ENCODE results near the gene FUBP1. TPM values are rescaled to one million over a fixed set of nuclear protein-coding genes. Genes with fewer than 3 reads are reported as not detected.

Gene FUBP1
- total RNA-seq, 1 experiment from 2014 or later: 271 TPM

GRCh38 chr1:77996734-77997133, 17.9 kb upstream of the FUBP1 start:
- Histone ChIP-seq H3K79me1 (ENCODE audit: insufficient read depth, low read depth, low read length, poor library complexity, severe bottlenecking) (peaks cover 6% of the 10 kb centered on the region), H3K4ac (ENCODE audit: low read depth, low read length) (no peak overlapping the region), H3K23ac (ENCODE audit: insufficient read length, low read depth, low read length) (no peak overlapping the region), H4K8ac (replicated peaks; ENCODE audit: insufficient read length, low read depth, low read length) (no peak overlapping the region), H3K14ac (ENCODE audit: insufficient read depth, low read length) (no peak overlapping the region), H2AK5ac (ENCODE audit: insufficient read length, low read length) (no peak overlapping the region), H3K79me2 (ENCODE audit: insufficient read depth, low read length) (no peaks in the 10 kb centered on the region), H3K23me2 (ENCODE audit: insufficient read length, low read depth, low read length, poor library complexity, severe bottlenecking) (no peaks in the 10 kb centered on the region), H2AFZ (ENCODE audit: low read length) (no peak overlapping the region), H3K4me2 (ENCODE audit: insufficient read depth, insufficient read length, low read length) (no peak overlapping the region), H2BK120ac (ENCODE audit: low read depth, low read length, poor library complexity, severe bottlenecking) (no peak overlapping the region), H4K20me1 (ENCODE audit: control insufficient read depth, insufficient read depth, insufficient read length) (no peaks in the 10 kb centered on the region), H2BK20ac (ENCODE audit: low read depth, low read length, poor library complexity, severe bottlenecking) (no peak overlapping the region), H2BK15ac (ENCODE audit: low read depth, low read length) (no peak overlapping the region), H2BK5ac (ENCODE audit: insufficient read length, low read length) (no peak overlapping the region), H3K9me3 (ENCODE audit: control insufficient read depth, low read depth, low read length) (no peaks in the 10 kb centered on the region), H4K91ac (ENCODE audit: insufficient read length, low read depth, low read length) (no peak overlapping the region), H3K18ac (ENCODE audit: insufficient read length, low read depth, low read length) (no peak overlapping the region), H2BK12ac (ENCODE audit: insufficient read length, low read depth, low read length) (no peak overlapping the region), H3K27me3 (ENCODE audit: insufficient read depth, low read length) (no peaks in the 10 kb centered on the region), H3K9ac (ENCODE audit: extremely low read depth, insufficient read length, low read length) (no peak overlapping the region), H3K4me1 (ENCODE audit: insufficient read depth, low read length) (no peaks in the 10 kb centered on the region), H4K5ac (ENCODE audit: insufficient read length, low read depth, low read length) (no peak overlapping the region), H3T11ph (ENCODE audit: low read length) (no peak overlapping the region), H3K27ac (ENCODE audit: insufficient read length, low read depth, low read length) (no peak overlapping the region), H3K56ac (ENCODE audit: insufficient read length, low read depth, low read length) (no peak overlapping the region)
- Mint-ChIP-seq H3K36me3 (ENCODE audit: insufficient read depth in 1 of 3, low read depth in 3 of 3) (peaks cover 6 to 22% (median 14%) of the 10 kb centered on the region in 3 experiments), H3K27me3 (ENCODE audit: low read depth) (no peaks in the 10 kb centered on the region), H3K4me1 (no peaks in the 10 kb centered on the region), H3K4me3 (no peak overlapping the region), H3K27ac (no peak overlapping the region; a peak in 1 of 7 replicates), H3K9me3 (no peaks in the 10 kb centered on the region)
- WGBS (ENCODE audit: extremely low coverage, insufficient read length, low lambda C conversion rate): no CpG with 5 or more reads among the region's 5 CpGs
- TF ChIP-seq CTCF (conservative IDR thresholded peaks at IDR 0.05): no peak
- DNase-seq: no peak

Data from H9 (cell line).